ENCODE measurements around the gene IL4R.

Gene IL4R

GRCh38 chr16:27363246-27363632 lies 49.5 kb downstream of the IL4R start:
- DNase-seq = no peak

GRCh38 chr16:27363797-27364196 lies 50.0 kb downstream of the IL4R start:
- no peak for DNase-seq

- no peak for DNase-seq
Measured at GRCh38 chr16:27364493-27365141, 50.8 kb downstream of the IL4R start.

DNA sequence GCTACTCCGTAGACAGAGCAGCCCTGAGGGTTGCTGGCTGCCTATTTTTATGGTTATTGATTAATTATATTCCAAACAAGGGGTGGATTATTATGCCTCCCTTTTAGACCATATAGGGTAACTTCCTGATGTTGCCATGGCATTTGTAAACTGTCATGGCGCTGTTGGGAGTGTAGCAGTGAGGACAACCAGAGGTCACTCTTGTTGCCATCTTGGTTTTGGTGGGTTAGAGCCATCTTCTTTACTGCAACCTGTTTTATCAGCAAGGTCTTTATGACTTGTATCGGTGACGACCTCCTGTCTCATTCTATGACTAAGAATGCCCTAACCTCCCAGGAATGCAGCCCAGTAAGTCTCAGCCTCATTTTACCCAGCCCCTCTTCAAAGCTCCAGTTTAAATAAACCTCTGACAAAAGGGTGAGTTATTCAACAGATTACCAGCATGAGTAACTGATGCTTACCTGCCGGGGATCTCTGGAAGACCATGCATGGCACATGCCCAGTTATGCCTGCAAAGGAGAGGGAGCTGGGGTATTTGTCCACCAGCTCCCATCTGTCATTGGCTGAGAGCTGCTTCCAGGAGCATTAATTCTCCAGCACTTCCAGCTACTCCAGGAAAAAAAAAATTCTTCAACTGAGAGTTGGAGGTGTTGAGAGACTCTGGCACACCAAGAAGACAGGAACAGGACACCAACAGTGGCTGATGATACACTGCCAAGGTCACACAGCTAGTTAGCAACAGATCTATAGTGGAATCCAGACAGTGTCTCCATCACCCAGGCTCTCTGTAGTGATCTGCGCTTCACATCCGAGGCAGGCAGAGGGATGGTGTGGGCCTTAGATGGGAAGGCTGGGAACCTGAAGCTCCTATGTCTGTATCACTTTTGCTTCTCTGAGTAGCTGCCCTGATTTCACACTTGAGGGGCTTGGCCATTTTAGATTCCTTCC lies 51.6 kb downstream of the IL4R start:
- DNase-seq = no peak

- DNase-seq = no peak
Measured at GRCh38 chr16:27366687-27367460, 53.1 kb downstream of the IL4R start.

DNA sequence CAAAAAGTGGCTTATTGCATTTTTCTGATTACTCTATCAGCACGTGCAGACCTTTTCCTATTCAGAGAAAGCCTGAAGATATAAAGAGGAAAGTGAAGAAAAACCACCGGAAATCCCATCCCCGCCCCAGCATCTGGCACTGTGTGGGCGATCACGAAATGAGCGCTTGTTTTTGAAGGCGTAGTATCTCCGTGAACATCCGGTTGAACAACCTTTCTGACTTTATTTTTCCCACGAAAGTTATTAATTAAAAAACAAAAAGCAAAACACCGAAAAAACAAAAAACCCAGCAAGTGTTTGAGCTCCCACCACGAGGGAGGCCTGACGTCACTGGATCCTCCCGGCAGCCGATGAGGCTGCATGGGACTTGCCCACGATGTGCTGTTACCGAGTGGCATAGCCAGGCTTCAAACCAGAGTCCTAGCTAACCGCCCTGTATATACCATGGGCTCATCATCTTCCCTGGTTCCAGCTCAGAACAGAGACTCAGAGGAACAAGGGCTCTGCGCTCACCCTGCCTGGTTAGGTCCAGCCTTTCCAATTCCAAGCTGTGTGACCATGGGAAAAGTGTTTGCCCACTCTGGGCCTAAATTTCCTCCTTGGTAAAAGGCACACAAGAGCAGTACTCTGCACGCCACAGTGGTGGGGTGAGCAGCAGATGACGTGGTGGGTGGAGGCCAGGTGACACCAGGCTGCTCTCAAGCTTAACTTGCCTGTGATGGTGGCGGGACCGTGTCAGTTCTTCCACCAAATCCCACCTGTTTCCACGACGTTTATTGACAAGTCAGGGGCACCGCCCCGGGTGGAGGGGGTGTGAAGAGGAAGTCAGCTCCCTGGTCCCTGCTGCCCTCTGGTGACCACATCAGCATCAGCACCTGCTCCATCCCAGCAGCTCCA lies 53.9 kb downstream of the IL4R start:
- DNase-seq = peak; percentile 19

- DNase-seq = no peak
Measured at GRCh38 chr16:27368358-27368722, 54.6 kb downstream of the IL4R start.

DNA sequence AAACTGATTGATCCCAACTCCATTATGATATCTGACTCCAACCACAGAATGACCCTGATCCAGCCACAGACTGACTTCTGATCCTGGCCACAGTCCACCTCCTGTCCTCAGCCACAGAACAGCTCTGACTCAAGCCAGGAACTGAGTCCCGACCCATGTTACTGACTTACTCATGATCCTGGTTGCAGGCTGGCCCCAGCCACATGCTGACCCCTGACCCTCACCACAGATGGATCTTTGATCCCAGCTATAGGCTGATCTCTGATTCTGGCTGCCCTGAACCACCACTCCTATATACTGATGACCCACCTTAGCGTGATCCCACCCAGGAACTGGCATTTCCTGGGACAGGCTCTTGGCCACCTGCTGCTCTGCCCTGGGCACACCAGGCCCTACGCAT lies 56.0 kb downstream of the IL4R start:
- no peak for DNase-seq

DNA sequence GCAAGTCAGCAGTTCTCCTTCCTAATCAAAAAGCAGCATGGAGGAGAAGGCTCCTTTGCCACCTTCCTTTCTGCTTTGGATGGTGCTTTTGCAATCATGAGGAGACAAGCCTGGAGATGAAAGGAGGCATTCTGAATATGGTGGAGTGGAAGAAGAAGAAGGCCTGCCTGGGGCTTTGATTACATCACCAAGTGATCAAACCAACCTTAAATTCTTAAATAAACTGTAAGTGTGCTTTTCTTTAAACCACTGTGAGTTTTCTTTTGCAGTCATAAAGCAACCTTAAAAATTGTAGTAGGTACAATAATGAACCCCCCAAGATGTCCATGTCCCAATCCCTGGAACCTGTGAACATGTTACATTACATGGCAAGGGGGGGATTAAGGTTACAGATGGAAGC lies 56.5 kb downstream of the IL4R start:
- no peak for DNase-seq

DNA sequence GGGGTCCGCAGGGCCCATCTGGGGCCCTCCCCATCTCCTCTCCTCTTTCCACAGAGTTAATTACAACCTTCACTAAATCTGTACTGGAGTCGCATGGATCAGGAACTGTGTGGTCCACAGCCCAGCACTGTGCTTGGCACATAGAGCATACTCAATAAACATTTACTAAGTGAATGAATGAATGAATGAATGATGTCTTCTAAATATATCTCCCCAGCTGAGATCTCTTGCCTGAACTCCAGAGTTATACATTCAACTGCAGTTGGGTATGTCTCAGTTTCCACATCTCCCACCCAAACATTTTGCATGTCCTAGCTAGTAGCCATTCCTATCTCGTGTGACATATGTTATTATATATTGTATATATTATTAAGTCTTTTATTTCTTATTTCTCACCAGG lies 59.5 kb downstream of the IL4R start:
- no peak for DNase-seq

GRCh38 chr16:27374221-27374803 lies 60.5 kb downstream of the IL4R start:
- DNase-seq = no peak

GRCh38 chr16:27374804-27375425 lies 61.1 kb downstream of the IL4R start:
- DNase-seq = peak; percentile 1

- DNase-seq = no peak
Measured at GRCh38 chr16:27377666-27378485, 64.1 kb downstream of the IL4R start.

GRCh38 chr16:27378871-27379481 lies 65.2 kb downstream of the IL4R start:
- DNase-seq = no peak

DNA sequence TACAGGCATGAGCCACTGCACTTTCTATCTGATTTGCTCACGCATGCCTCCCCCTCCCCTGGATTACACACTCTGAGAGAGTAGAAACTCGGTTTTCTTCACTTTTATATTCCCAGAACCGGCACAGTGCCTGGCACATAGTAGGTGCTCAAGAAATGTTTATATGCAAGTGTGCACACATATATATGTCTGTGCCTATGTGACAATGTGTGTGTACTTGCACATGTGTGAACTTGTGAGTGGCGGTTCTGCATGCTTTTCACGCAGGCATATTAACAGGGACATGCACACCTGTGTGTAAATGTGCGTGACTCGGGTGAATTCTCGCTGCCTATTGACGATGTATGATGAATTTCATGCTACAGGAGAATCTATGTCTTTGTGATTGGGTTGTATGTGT lies 66.1 kb downstream of the IL4R start:
- no peak for DNase-seq

DNA sequence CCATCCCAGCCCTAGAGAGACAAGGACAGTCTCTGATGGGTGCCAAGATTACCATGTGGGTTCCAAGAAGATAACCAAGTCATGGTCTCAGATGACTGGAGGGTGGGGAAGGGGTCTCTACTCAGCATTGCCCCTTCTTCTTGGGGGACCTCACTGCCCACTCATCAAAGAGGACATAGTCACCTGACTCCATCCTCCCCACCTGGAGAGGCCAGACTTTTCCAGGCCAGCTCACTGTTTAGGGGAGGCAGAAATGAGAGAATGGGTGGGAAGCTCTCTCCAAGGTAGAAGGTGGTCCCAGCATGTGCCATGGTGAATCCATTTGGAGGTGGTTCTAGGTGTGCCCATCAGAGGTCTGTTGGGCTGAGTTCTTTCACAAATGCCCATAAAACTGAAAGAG lies 67.5 kb downstream of the IL4R start:
- DNase-seq = no peak

DNA sequence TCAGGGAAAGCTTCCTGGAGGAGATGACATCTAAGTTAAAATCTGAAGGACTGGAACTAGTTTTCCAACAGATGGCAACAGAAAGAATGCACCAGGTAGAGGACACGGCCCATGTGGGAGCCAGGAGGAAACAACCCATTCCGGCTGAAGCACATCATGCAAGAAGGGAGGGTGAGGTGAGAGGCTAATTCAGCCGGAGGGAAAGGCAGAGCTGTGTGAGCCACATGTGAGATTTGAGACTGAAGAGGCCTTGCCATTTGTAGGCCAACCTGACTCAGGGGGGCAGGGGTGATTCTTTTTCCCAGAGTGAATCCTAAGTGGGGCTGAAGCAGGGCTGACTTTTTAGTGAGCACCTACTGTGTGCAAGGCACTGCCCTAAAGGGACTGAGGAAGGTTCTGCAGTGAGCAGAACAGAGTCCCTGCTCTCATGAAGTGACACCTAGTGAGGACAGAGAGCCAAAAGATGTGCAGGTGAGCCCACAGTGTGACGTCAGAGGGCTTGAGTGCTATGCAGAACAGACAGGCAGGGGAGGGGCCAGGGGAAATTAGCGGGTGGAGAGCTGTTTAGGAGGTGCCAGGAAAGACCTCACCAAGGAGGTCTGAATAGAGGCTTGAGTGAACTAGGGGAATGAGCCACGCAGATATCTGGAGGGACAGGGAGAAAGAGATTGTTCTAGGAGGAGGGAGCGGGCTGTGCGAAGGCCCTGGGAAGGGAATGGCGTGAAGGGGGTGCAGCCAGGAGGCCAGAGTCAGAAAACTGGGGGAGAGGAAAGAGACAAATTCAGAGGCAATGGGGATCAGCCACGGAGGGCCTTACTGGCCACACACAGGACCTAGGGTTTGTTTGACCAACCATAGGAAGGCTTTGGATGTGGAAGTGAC lies 68.4 kb downstream of the IL4R start:
- no peak for DNase-seq

- DNase-seq = no peak
Measured at GRCh38 chr16:27383556-27384243, 69.9 kb downstream of the IL4R start.

DNA sequence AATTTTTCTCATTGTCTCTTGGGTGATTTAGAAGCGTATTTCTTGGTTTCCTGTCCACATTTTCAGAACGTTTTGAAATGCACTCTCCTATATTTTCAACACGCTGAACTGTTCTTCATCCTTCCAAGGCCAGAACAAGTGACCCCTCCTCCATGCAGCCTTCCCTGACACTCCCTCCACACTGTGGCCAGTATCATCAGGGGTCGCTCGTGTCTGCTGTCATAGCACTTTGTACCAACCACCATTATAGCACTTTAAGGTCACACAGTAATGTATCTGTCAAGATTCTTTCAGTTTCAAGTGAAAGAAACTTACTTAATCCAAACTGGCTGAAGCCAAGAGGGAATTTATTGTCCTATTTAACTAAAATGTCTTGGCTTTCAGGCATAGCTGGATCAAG lies 70.7 kb downstream of the IL4R start:
- DNase-seq = no peak
